ENCODE data around the gene AMHR2. TPM values are rescaled to one million over a fixed set of nuclear protein-coding genes. Genes with fewer than 3 reads are reported as not detected.

AMHR2 gene
- total RNA-seq, 1 donor from 2014 or later: not detected

DNA sequence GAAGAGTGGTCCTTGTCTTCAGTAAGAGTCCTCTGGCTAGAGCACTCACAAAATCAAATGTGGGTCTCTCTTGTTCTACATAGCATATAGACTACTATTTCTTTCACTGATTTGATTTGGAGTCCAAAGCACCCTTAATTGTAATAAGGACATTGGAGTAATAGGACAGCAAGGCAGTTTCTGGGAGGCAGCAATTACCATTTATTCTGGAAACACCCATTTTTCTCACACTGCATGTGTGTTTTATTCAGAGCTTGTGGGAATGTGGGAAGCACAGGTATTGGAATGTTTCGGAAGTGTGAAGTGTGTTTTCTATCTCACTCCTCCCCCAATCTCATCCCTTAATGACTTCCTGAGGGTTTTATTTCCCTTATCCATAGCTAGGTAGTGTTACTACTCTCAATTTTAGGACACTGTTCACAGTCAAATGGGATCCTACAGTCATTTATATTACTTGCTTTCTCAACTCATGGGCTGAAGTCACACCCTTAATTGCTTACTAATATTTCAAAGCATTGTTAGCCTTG, 48.5 kb downstream of the AMHR2 start:
- no peak for DNase-seq (ENCODE audit: low spot score in 2 of 2)
- FAIRE-seq: no peak

DNA sequence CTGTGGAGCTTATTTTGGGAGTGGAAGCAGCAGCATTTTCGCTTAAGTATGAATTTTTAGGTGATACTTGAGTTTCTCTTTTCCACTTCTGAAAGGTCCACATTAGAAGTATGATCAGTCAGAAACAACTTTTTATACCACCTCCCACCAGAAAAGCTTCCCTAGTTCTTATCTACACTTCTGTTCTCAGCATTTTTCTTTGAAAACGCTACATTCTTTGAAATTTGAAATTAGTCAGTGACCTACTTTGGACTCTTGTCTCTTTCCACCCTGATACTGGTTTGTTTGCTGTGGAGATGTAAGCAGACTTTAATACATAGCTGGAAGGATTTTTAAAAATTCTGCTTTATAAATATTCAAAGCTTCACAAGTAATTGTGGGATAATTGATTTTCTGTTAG, 50.4 kb downstream of the AMHR2 start:
- DNase-seq (ENCODE audit: low spot score in 2 of 2) (no peak), FAIRE-seq (no peak)

DNA sequence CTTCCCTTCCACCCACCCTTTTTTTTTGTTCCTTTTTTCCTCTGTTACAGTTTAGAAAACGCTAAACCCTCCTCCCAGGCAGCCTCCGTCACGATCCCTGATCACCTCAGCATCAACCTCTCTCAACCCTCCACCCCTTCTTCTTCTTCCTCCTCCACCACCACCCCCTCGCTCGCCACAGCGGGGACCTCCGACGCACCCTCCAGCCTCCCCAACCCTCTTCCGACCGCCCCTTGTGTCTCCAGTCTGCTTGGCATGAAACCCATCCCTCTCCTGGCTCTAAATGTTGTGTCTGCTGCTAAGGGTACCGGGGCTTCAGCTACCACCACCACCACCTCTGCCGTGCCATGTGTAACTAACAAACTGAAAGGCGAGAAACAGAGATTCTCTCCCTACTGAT, 51.2 kb downstream of the AMHR2 start:
- no peak for FAIRE-seq
- DNase-seq (ENCODE audit: low spot score in 2 of 2): no peak

DNA sequence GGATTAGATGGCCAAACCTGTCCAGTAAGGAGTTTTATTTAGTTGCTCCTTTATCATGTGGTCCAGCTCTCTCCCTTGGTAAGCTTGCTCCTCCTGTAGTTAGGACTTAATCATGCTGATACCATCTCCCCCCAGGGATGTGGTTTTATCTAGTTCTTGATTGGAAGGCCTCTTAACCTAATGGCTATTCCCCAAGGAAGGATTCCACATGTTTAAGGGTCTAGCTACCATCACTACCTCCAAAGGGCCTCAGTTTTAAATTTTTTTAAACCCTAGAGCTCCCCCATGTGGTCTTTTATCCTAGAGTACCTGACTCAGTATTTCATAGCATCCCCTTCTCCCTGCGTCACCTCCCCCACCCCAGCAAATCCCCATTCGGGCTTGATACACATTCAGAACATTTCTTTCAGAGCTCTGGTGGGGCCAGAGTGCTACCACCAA, 53.1 kb downstream of the AMHR2 start:
- FAIRE-seq (no peak), DNase-seq (ENCODE audit: low spot score in 2 of 2) (no peak)

DNA sequence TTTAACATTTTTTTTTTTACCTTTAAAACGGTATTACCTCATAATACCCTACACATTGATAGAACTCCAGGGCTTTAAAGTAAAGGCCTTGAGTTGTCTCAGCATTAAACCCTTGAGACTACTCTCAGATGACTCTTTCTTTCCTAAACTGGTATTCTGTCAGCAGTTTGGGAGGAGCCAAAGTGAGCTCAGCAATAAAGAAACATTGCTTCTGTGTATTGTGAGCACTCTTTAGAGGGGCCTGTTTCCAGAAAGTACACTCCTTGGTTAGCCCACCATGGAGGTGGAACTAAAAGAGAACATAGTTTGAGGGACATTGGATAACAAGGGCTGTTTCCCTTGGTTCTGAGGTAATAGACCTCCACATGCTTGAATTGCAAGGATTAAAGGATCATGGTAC, 55.2 kb downstream of the AMHR2 start:
- no peak for FAIRE-seq
- DNase-seq (ENCODE audit: low spot score in 2 of 2): no peak

DNA sequence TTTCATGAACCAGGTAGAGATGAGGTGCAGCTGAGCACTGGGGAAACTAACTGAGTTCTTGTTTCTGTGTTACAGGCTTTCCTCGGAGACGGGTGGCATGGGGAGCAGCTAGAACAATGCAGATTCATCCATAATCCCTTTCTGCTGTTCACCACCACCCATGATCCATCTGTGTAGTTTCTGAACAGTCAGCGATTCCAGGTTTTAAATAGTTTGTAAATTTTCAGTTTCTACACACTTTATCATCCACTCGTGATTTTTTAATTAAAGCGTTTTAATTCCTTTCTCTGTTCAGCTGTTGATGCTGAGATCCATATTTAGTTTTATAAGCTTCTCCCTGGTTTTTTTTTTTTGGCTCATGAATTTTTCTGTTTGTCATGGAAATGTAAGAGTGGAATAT, 55.7 kb downstream of the AMHR2 start:
- no peak for FAIRE-seq
- DNase-seq (ENCODE audit: low spot score in 2 of 2): no peak

DNA sequence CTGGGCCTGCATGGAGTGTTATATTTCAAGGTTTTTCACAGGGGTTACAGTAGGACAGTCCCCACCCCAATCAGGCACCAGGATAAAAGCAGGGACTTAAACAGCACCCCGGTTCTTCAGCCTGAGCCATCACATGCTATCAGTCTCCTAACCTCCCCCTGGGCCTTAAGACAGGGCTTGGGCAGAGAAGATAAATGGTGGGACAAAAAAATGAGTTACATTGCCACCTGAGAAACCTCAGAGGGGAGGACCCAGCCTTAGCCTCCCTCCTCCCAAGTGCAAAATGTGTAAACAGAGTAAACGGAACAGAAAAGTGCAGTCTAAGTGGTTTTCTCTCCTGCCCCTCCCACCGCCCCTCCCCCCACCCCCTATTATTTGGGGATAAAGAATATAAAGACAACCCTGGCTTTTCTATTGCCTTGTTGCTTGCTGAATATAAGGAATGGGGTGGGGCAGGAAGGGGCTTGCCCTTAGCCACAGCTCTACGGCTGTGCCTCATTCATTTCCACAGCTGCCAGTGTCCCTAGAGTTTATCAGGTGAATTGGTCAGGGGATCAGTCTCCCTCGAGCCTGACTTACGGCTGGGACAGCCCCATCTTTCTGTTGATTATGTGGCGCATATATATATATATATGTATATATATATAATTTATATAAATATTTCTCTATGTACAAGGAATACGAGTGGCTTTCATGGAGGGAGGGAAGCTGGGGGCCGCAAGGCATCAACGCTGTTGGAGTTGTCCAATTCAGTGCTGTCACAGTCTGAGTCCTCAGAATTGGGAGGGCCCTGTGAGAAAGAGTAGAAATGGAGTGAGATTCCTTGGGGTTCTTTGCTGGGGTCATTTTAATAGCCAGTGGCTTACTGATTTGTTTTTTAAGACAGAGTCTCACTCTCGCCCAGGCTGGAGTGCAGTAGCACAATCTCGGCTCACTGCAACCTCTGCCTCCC, 57.1 kb downstream of the AMHR2 start:
- FAIRE-seq (no peak), DNase-seq (ENCODE audit: low spot score in 2 of 2) (no peak)

Other genes with a start within 250 kb of the AMHR2 start
- 17.1 TPM for gene ZNF740, start 243.1 kb upstream of the AMHR2 start, total RNA-seq
- gene CSAD, start 242.9 kb upstream of the AMHR2 start, total RNA-seq: 11.8 TPM
- gene ITGB7, start 216.6 kb upstream of the AMHR2 start, total RNA-seq: not detected
- gene RARG, start 191.6 kb upstream of the AMHR2 start, total RNA-seq: 1.6 TPM
- gene ESPL1, start 155.6 kb upstream of the AMHR2 start, total RNA-seq: 1.2 TPM
- 538 TPM for gene PFDN5, start 128.3 kb upstream of the AMHR2 start, total RNA-seq
- gene MYG1, start 124.2 kb upstream of the AMHR2 start, total RNA-seq: 45.7 TPM
- 34.2 TPM for gene AAAS, start 102.2 kb upstream of the AMHR2 start, total RNA-seq
- gene SP7, start 87.5 kb upstream of the AMHR2 start, total RNA-seq: under 0.01 TPM
- 8.2 TPM for gene SP1, start 43.7 kb upstream of the AMHR2 start, total RNA-seq
- gene PRR13, start 17.9 kb downstream of the AMHR2 start, total RNA-seq: 4.9 TPM
- gene PCBP2, start 28.2 kb downstream of the AMHR2 start, total RNA-seq: 157 TPM
- gene MAP3K12, start 75.6 kb downstream of the AMHR2 start, total RNA-seq: 34.6 TPM
- 26.9 TPM for gene TARBP2, start 77.4 kb downstream of the AMHR2 start, total RNA-seq
- not detected for gene NPFF, start 83.6 kb downstream of the AMHR2 start, total RNA-seq
- 4.1 TPM for gene ATF7, start 202.5 kb downstream of the AMHR2 start, total RNA-seq

All from frontal cortex (tissue), 4 donors.